ENCODE results near the gene APIP. TPM values are rescaled to one million over a fixed set of nuclear protein-coding genes. Genes with fewer than 3 reads are reported as not detected.

APIP gene
- total RNA-seq, 1 experiment from 2014 or later, result 31.3 TPM

DNA sequence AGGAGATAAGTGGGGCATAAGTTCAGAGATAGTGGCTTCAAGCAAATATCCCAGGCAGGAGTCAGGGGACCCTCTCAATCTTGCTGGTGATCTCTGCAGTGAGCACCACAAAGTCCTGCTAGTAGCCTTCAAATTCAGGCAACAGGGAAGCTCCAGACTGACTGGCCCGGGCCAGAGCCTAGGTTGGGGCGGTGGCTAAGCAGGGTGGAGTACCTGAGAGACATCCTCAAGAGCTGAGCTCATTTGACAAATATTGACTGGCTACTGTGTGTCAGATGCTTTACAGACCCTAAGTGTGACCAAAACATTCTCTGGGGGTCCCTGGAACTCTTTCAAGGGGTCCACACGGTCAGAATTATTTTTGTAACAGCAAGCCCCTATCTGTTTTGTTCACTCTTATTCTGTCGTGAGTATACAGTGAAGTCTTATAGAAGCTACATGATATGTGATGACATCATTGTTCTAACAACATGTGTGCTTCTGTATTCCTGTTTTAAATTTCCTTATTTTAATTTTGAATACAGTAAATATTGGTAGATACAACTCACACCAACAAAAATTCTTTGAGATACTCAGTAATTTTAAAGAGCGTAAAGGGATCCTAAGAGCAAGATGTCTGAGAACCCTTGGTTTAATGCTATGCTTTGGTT lies 71.6 kb downstream of the APIP start:
- Mint-ChIP-seq H3K36me3 (ENCODE audit: insufficient read depth in 1 of 3, low read depth in 3 of 3) (no peaks in the 10 kb centered on the region), H3K27me3 (ENCODE audit: low read depth) (no peaks in the 10 kb centered on the region), H3K4me1 (no peaks in the 10 kb centered on the region), H3K27ac (no peak overlapping the region), H3K9me3 (no peaks in the 10 kb centered on the region), H3K4me3 (no peak overlapping the region)
- Histone ChIP-seq H3K14ac (ENCODE audit: insufficient read depth, low read length) (no peak overlapping the region), H4K91ac (ENCODE audit: insufficient read length, low read depth, low read length) (no peak overlapping the region), H3K79me1 (ENCODE audit: insufficient read depth, low read depth, low read length, poor library complexity, severe bottlenecking) (no peaks in the 10 kb centered on the region), H3K9me3 (ENCODE audit: control insufficient read depth, low read depth, low read length) (no peaks in the 10 kb centered on the region), H4K8ac (replicated peaks; ENCODE audit: insufficient read length, low read depth, low read length) (no peak overlapping the region), H3K23me2 (ENCODE audit: insufficient read length, low read depth, low read length, poor library complexity, severe bottlenecking) (no peaks in the 10 kb centered on the region), H3K27me3 (ENCODE audit: insufficient read depth, low read length) (no peaks in the 10 kb centered on the region), H3K79me2 (ENCODE audit: insufficient read depth, low read length) (no peaks in the 10 kb centered on the region), H2BK15ac (ENCODE audit: low read depth, low read length) (no peak overlapping the region), H2AK5ac (ENCODE audit: insufficient read length, low read length) (no peak overlapping the region), H3K9ac (ENCODE audit: extremely low read depth, insufficient read length, low read length) (no peak overlapping the region), H3K23ac (ENCODE audit: insufficient read length, low read depth, low read length) (no peak overlapping the region), H3K56ac (ENCODE audit: insufficient read length, low read depth, low read length) (no peak overlapping the region), H3K4me1 (ENCODE audit: insufficient read depth, low read length) (no peaks in the 10 kb centered on the region), H3K4me2 (ENCODE audit: insufficient read depth, insufficient read length, low read length) (no peak overlapping the region), H3K4ac (ENCODE audit: low read depth, low read length) (no peak overlapping the region), H3K27ac (ENCODE audit: insufficient read length, low read depth, low read length) (no peak overlapping the region), H2BK20ac (ENCODE audit: low read depth, low read length, poor library complexity, severe bottlenecking) (no peak overlapping the region), H2AFZ (ENCODE audit: low read length) (no peak overlapping the region), H3T11ph (ENCODE audit: low read length) (no peak overlapping the region), H2BK5ac (ENCODE audit: insufficient read length, low read length) (no peak overlapping the region), H2BK12ac (ENCODE audit: insufficient read length, low read depth, low read length) (no peak overlapping the region), H4K5ac (ENCODE audit: insufficient read length, low read depth, low read length) (no peak overlapping the region), H4K20me1 (ENCODE audit: control insufficient read depth, insufficient read depth, insufficient read length) (no peaks in the 10 kb centered on the region), H2BK120ac (ENCODE audit: low read depth, low read length, poor library complexity, severe bottlenecking) (no peak overlapping the region), H3K18ac (ENCODE audit: insufficient read length, low read depth, low read length) (no peak overlapping the region)
- no peak for DNase-seq
- TF ChIP-seq, protein P1, sequence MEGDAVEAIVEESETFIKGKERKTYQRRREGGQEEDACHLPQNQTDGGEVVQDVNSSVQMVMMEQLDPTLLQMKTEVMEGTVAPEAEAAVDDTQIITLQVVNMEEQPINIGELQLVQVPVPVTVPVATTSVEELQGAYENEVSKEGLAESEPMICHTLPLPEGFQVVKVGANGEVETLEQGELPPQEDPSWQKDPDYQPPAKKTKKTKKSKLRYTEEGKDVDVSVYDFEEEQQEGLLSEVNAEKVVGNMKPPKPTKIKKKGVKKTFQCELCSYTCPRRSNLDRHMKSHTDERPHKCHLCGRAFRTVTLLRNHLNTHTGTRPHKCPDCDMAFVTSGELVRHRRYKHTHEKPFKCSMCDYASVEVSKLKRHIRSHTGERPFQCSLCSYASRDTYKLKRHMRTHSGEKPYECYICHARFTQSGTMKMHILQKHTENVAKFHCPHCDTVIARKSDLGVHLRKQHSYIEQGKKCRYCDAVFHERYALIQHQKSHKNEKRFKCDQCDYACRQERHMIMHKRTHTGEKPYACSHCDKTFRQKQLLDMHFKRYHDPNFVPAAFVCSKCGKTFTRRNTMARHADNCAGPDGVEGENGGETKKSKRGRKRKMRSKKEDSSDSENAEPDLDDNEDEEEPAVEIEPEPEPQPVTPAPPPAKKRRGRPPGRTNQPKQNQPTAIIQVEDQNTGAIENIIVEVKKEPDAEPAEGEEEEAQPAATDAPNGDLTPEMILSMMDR (conservative IDR thresholded peaks at IDR 0.05), result no peak
- WGBS (ENCODE audit: extremely low coverage, insufficient read length, low lambda C conversion rate), result no CpG with 5 or more reads among the region's 5 CpGs
